K562 (cell line): ENCODE measurements around the gene MPI. TPM values are rescaled to one million over a fixed set of nuclear protein-coding genes. Genes with fewer than 3 reads are reported as not detected.
A peak's percentile ranks its signal among the peaks of the same experiment; 100 is the strongest.

Experiments
- CCAR2 ChIP-seq: fragments of 200-400 bp; formaldehyde crosslinking; IDR thresholded peaks from 2 replicates; pipeline ENCODE4 v1.6.1; 2017; ENCODE audit warnings: mild to moderate bottlenecking, low read depth, low read length
- ETV5 ChIP-seq: sonication (generic); formaldehyde crosslinking; IDR thresholded peaks from 2 replicates; pipeline ENCODE4 v1.4.0; 2020; ENCODE audit warnings: low read depth, mild to moderate bottlenecking, missing genetic modification reagents
- HDAC1 ChIP-seq, 2 experiments: fragments of 450-650 bp; IDR thresholded peaks; 2 replicates each; pipeline ENCODE4 v1.6.1; 2016 to 2017; ENCODE audit warnings: inconsistent platforms in 1 of 2, mild to moderate bottlenecking in 1 of 2, moderate library complexity in 1 of 2
- KAT8 ChIP-seq: fragments of 450-650 bp; IDR thresholded peaks from 2 replicates; pipeline ENCODE4 v1.6.1; 2016; ENCODE audit warnings: low read depth, mild to moderate bottlenecking
- KDM4B ChIP-seq, 2 experiments: fragments of 450-650 bp in 1 of 2; sonication (generic) in 1 of 2; IDR thresholded peaks; 2 replicates each; pipeline ENCODE4 v1.6.1; 2016 to 2017; ENCODE audit warnings: borderline replicate concordance in 2 of 2, antibody characterized with exemption in 1 of 2, low read depth in 1 of 2, mild to moderate bottlenecking in 1 of 2
- SMARCA5 ChIP-seq: fragments of 450-650 bp; IDR thresholded peaks from 2 replicates; pipeline ENCODE4 v1.6.1; 2016
- THRA ChIP-seq: fragments of 450-650 bp; IDR thresholded peaks from 2 replicates; pipeline ENCODE4 v1.6.1; 2017; ENCODE audit warnings: mild to moderate bottlenecking, moderate library complexity
- TSC22D4 ChIP-seq: fragments of 450-650 bp; IDR thresholded peaks from 2 replicates; pipeline ENCODE4 v1.6.1; 2016; ENCODE audit warnings: missing genetic modification characterization, missing biosample characterization, control low read depth
- ZNF174 ChIP-seq: fragments of 250-450 bp; sonication (Bioruptor Pico); IDR thresholded peaks from 2 replicates; pipeline ENCODE4 v1.4.0; 2020; ENCODE audit warnings: mild to moderate bottlenecking
- ZNF518B ChIP-seq: fragments of 250-450 bp; sonication (Bioruptor Pico); IDR thresholded peaks from 2 replicates; pipeline ENCODE4 v1.5.0; 2021; ENCODE audit warnings: mild to moderate bottlenecking, moderate library complexity
- polyA plus RNA-seq, 8 experiments: library from polyadenylated mRNA; depleted of rRNA in 4 of 8; stranded (reverse) in 5 of 8; unstranded in 3 of 8; fragments of >200 nt; fragmentation: Nextera tagmentation in 2 of 8; fragmentation: Illumina TruSeq in 1 of 8; extraction: Ambion mirVana in 2 of 8; extraction: Trizol in 1 of 8; gene quantifications; 2 replicates each; pipeline versions ENCODE4 v1.2.1 to v1.2.3, GENCODE V29; 2011 to 2014; ENCODE audit warnings: inconsistent platforms in 1 of 8, missing spikeins in 1 of 8
- total RNA-seq, 7 experiments: library from RNA; depleted of rRNA in 6 of 7; stranded (reverse); fragments of >200 nt in 6 of 7; fragmentation: Illumina TruSeq in 2 of 7; extraction: Trizol in 2 of 7; gene quantifications; 2 replicates each; pipeline versions ENCODE4 v1.2.1 to v1.2.3, GENCODE V29; 2011 to 2021; ENCODE audit warnings: low replicate concordance in 1 of 7
- TF ChIP-seq, protein P1 (sequence below), 3 experiments: fragments of 200-800 bp in 1 of 3; sonication (Bioruptor generic) in 1 of 3; sonication (generic) in 1 of 3; formaldehyde crosslinking in 1 of 3; IDR thresholded peaks; 2 replicates each; pipeline versions ENCODE4 v1.6.1 to v1.8.0; 2016 to 2022; ENCODE audit warnings: mild to moderate bottlenecking in 2 of 3, missing compliant biosample characterization in 2 of 3, missing genetic modification characterization in 2 of 3, missing genetic modification reagents in 1 of 3
- TF ChIP-seq, protein P2 (sequence below): fragments of 450-650 bp; formaldehyde crosslinking; conservative IDR thresholded peaks from 2 replicates; pipeline ENCODE4 v1.4.0; 2022; ENCODE audit warnings: mild to moderate bottlenecking, missing genetic modification characterization
- TF ChIP-seq, protein P3 (sequence below): fragments of 250-450 bp; sonication (Bioruptor Pico); IDR thresholded peaks from 2 replicates; pipeline ENCODE4 v1.8.0; 2022; ENCODE audit warnings: moderate library complexity, mild to moderate bottlenecking, inconsistent platforms

MPI gene
- total and polyA plus RNA-seq, 9 of the 15 experiments (the other 6 are each of a cell fraction or from before 2014, with no cell fraction given), result 30.7 to 105 (median 40.5) TPM

GRCh38 chr15:74937590-74938371, 47.9 kb downstream of the MPI start, which contains the start of gene COX5A (continued):
- TF ChIP-seq, protein P1, sequence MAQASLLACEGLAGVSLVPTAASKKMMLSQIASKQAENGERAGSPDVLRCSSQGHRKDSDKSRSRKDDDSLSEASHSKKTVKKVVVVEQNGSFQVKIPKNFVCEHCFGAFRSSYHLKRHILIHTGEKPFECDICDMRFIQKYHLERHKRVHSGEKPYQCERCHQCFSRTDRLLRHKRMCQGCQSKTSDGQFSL (CRISPR knock-in tag; IDR thresholded peaks at IDR 0.05), result peak; percentile 11; the same call in 1 of the 2 replicates
- TF ChIP-seq, protein P1 (tag; IDR thresholded peaks at IDR 0.05), result no peak
- no peak for TF ChIP-seq ZNF518B (CRISPR knock-in tag)
- peak; percentile 10 to 77; a peak in 1 of 4 replicates for TF ChIP-seq HDAC1 (IDR thresholded peaks at IDR 0.05)
- no peak for TF ChIP-seq THRA
- no peak for TF ChIP-seq TSC22D4 (tag)
- TF ChIP-seq KDM4B (IDR thresholded peaks at IDR 0.05; ENCODE audit: borderline replicate concordance in 2 of 2, low read depth in 1 of 2), result peak in 1 of 2 experiments; percentile 54; a peak in 1 of 4 replicates
- TF ChIP-seq SMARCA5, result no peak
- TF ChIP-seq ETV5 (CRISPR knock-in tag), result 0 out of 2 replicates have a peak, but pooled peaks have one; percentile 77
- no peak for TF ChIP-seq KAT8
- TF ChIP-seq CCAR2, result no peak
- no peak for TF ChIP-seq ZNF174 (CRISPR knock-in tag)
- TF ChIP-seq, protein P2, sequence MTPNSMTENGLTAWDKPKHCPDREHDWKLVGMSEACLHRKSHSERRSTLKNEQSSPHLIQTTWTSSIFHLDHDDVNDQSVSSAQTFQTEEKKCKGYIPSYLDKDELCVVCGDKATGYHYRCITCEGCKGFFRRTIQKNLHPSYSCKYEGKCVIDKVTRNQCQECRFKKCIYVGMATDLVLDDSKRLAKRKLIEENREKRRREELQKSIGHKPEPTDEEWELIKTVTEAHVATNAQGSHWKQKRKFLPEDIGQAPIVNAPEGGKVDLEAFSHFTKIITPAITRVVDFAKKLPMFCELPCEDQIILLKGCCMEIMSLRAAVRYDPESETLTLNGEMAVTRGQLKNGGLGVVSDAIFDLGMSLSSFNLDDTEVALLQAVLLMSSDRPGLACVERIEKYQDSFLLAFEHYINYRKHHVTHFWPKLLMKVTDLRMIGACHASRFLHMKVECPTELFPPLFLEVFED (CRISPR knock-in tag), result no peak
- TF ChIP-seq, protein P3, sequence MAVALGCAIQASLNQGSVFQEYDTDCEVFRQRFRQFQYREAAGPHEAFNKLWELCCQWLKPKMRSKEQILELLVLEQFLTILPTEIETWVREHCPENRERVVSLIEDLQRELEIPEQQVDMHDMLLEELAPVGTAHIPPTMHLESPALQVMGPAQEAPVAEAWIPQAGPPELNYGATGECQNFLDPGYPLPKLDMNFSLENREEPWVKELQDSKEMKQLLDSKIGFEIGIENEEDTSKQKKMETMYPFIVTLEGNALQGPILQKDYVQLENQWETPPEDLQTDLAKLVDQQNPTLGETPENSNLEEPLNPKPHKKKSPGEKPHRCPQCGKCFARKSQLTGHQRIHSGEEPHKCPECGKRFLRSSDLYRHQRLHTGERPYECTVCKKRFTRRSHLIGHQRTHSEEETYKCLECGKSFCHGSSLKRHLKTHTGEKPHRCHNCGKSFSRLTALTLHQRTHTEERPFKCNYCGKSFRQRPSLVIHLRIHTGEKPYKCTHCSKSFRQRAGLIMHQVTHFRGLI (CRISPR knock-in tag), result no peak
